Upper lobe of left lung (tissue), 6 donors: Measurements from ENCODE around the gene CLEC16A. TPM values are rescaled to one million over a fixed set of nuclear protein-coding genes. Genes with fewer than 3 reads are reported as not detected.
A peak's percentile ranks its signal among the peaks of the same experiment; 100 is the strongest.

ENCODE experiments used
- ATAC-seq, 2 donors: fragments of 200-7000 bp; cut with Tn5 transposase; one replicate each; pipeline ENCODE4 v1.9.1; 2022; ENCODE audit warnings: mild to moderate bottlenecking in 2 of 2, moderate library complexity in 2 of 2; ENCODE audit not compliant: low FRiP score in 2 of 2
- DNase-seq, 2 donors: peaks; one replicate each; pipeline ENCODE4 v3.0.0-alpha.2; 2019 to 2020
- H3K27ac ChIP-seq, 4 donors: fragments of 200-600 bp; sonication (generic); one replicate each; pipeline ENCODE4 v1.5.1; 2016 to 2019
- H3K27me3 ChIP-seq, 4 donors: fragments of 200-600 bp; sonication (generic); one replicate each; pipeline ENCODE4 v1.5.1; 2017 to 2019
- H3K36me3 ChIP-seq, 4 donors: fragments of 200-600 bp; sonication (generic); one replicate each; pipeline ENCODE4 v1.5.1; 2016 to 2019
- H3K4me1 ChIP-seq, 4 donors: fragments of 200-600 bp; sonication (generic); one replicate each; pipeline ENCODE4 v1.5.1; 2018 to 2019
- H3K4me3 ChIP-seq, 4 donors: fragments of 200-600 bp; sonication (generic); one replicate each; pipeline ENCODE4 v1.5.1; 2017 to 2019; ENCODE audit warnings: mild to moderate bottlenecking in 2 of 4, moderate library complexity in 1 of 4
- H3K9me3 ChIP-seq, 4 donors: fragments of 200-600 bp; sonication (generic); one replicate each; pipeline ENCODE4 v1.5.1; 2018 to 2019
- EP300 ChIP-seq, 4 donors: sonication (generic); formaldehyde crosslinking; IDR thresholded peaks; one replicate each; pipeline ENCODE4 v1.5.1; 2017; ENCODE audit warnings: antibody characterized with exemption in 4 of 4, control low read depth in 2 of 4
- POLR2A ChIP-seq, 4 donors: fragments of 450-650 bp; IDR thresholded peaks; one replicate each; pipeline ENCODE4 v1.5.1; 2016 to 2017; ENCODE audit warnings: antibody characterized with exemption in 4 of 4, mild to moderate bottlenecking in 2 of 4
- POLR2AphosphoS5 ChIP-seq, 2 donors: sonication (generic); formaldehyde crosslinking; IDR thresholded peaks; one replicate each; pipeline ENCODE4 v1.5.1; 2017; ENCODE audit warnings: antibody characterized with exemption in 2 of 2
- WGBS, 2 donors: methylation state at CpG; one replicate each; pipeline ENCODE4 v1.1.5; 2017 to 2018; 5-methylcytosine and 5-hydroxymethylcytosine counted together
- total RNA-seq, 6 donors: library from RNA; depleted of rRNA in 4 of 6; stranded (reverse); fragments of >200 nt in 4 of 6; gene quantifications; one replicate each; pipeline versions ENCODE4 v1.1.0 to v1.2.1, GENCODE V29; 2016 to 2021
- TF ChIP-seq, protein P1 (sequence below), 6 experiments: fragments of 450-650 bp in 4 of 6; fragments of 200-600 bp in 2 of 6; sonication (generic) in 2 of 6; IDR thresholded peaks; one replicate each; pipeline ENCODE4 v1.5.1; 2016 to 2019; ENCODE audit warnings: antibody characterized with exemption in 6 of 6
- donor health status: DM: no; HTN: no; CAD: no; lungs with moderate emphysema.
- donor health status: DM: no; HTN: yes; CAD: no; lungs with severe emphysema.

CLEC16A gene
- total RNA-seq, 6 donors from 2014 or later: 33.3 to 85.9 (median 46.4) TPM

DNA sequence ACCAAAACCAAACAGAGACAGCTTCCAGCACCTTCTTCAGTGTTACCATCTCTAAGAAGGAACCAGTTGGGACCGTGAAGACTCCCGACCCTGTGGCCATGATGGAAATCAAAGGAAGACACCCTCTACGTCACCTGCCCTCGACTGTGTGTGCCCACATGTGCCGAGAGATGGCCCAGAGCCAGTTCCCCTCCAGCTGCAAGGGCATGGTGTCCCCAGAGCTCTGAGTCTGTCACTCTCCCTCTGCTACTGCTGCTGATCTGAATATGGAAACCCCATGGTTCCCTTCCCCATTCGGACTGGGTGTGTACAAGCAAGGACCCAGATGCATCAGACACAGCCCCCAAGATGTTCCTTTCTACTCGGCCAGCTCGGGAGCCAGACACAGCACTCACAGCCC lies 235.2 kb downstream of the CLEC16A start:
- no peaks in the 10 kb centered on the region for H3K27me3 ChIP-seq
- TF ChIP-seq EP300 (IDR thresholded peaks at IDR 0.05): no peak
- TF ChIP-seq POLR2A (IDR thresholded peaks at IDR 0.05): no peak
- TF ChIP-seq, protein P1, sequence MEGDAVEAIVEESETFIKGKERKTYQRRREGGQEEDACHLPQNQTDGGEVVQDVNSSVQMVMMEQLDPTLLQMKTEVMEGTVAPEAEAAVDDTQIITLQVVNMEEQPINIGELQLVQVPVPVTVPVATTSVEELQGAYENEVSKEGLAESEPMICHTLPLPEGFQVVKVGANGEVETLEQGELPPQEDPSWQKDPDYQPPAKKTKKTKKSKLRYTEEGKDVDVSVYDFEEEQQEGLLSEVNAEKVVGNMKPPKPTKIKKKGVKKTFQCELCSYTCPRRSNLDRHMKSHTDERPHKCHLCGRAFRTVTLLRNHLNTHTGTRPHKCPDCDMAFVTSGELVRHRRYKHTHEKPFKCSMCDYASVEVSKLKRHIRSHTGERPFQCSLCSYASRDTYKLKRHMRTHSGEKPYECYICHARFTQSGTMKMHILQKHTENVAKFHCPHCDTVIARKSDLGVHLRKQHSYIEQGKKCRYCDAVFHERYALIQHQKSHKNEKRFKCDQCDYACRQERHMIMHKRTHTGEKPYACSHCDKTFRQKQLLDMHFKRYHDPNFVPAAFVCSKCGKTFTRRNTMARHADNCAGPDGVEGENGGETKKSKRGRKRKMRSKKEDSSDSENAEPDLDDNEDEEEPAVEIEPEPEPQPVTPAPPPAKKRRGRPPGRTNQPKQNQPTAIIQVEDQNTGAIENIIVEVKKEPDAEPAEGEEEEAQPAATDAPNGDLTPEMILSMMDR (IDR thresholded peaks at IDR 0.05): no peak
- TF ChIP-seq POLR2AphosphoS5 (IDR thresholded peaks at IDR 0.05): no peak
- ATAC-seq: no peak
- no peaks in the 10 kb centered on the region for H3K9me3 ChIP-seq
- H3K36me3 ChIP-seq: peaks cover 4 to 30% (median 17%) of the 10 kb centered on the region in 4 donors
- 84 to 89% methylated on average over 7 to 8 of the region's 8 CpGs for WGBS, 2 donors
- H3K4me1 ChIP-seq: peaks cover 0 to 21% (median 12%) of the 10 kb centered on the region in 4 donors
- DNase-seq: no peak
- peak overlapping the region in 2 of 4 donors; percentile 74 to 75 for H3K27ac ChIP-seq
- H3K4me3 ChIP-seq: no peak overlapping the region

DNA sequence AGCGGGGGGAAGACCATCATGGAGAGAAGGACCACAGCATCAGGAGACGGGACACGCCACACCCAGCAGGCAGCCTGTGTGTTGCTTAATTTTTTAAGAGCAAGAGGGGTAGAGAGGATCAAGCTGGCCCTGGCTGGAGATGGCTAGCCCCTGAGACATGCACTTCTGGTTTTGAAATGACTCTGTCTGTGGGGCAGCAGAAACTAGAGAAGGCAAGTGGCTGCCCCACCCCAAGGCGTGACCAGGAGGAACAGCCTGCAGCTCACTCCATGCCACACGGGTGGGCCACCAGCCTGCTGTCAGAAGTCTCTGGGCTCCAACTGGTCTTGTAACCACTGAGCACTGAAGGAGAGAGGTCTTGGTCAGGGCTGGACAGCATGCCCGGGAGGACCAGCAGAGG lies 236.1 kb downstream of the CLEC16A start:
- Histone ChIP-seq H3K9me3 (no peaks in the 10 kb centered on the region), H3K27me3 (no peaks in the 10 kb centered on the region), H3K36me3 (peaks cover 4 to 29% (median 17%) of the 10 kb centered on the region in 4 donors), H3K4me1 (peaks cover 0 to 21% (median 12%) of the 10 kb centered on the region in 4 donors), H3K27ac (peak overlapping the region in 3 of 4 donors; percentile 58 to 75 (median 74)), H3K4me3 (no peak overlapping the region)
- WGBS, 2 donors: 81% methylated on average over 5 to 6 of the region's 6 CpGs
- TF ChIP-seq POLR2AphosphoS5 (IDR thresholded peaks at IDR 0.05): peak in 1 of 2 donors; percentile 17
- TF ChIP-seq, protein P1 (IDR thresholded peaks at IDR 0.05): no peak
- ATAC-seq: peak in 1 of 2 donors; percentile 31
- DNase-seq: peak in 1 of 2 donors; percentile 64

DNA sequence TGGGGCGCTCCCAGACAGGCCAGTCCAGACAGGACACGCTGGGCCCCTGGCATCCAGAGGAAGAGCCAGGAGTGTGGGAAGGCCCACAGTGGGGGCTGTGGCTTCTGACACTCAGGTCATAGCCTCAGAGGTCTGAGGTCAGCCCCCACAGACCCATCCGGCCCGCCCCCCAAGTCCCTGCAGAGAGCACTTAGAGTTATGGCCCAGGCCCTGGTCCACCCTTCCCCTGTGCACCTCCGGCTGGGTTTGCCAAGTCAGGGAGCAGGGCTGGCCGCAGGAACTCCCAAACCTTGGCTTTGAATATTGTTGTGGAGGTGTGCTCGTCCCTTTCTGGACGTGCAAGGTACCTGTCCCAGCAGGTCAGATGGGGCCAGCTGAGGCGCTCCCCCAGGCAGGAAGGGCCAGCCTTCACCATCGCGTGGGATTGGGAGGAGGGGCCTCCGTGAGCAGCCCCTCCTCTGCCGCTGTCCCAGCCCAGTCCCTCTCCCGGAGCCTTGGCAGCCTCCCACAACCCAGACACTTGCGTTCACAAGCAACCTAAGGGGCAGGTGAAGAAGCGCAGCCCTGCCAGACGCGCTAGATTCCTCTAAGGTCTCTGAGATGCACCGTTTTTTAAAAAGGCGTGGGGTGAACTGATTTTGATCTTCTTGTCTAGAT lies 237.0 kb downstream of the CLEC16A start:
- peak overlapping the region in 3 of 4 donors; percentile 58 to 75 (median 74) for H3K27ac ChIP-seq
- TF ChIP-seq, protein P1 (IDR thresholded peaks at IDR 0.05): no peak
- TF ChIP-seq EP300 (IDR thresholded peaks at IDR 0.05): no peak
- TF ChIP-seq POLR2AphosphoS5 (IDR thresholded peaks at IDR 0.05): no peak
- no peak for TF ChIP-seq POLR2A (IDR thresholded peaks at IDR 0.05)
- DNase-seq (no peak), ATAC-seq (no peak)
- no peaks in the 10 kb centered on the region for H3K27me3 ChIP-seq
- H3K36me3 ChIP-seq: peaks cover 4 to 25% (median 17%) of the 10 kb centered on the region in 4 donors
- 88 to 94% methylated on average over 17 to 18 of the region's 20 CpGs for WGBS, 2 donors
- H3K4me3 ChIP-seq: no peak overlapping the region
- H3K9me3 ChIP-seq: no peaks in the 10 kb centered on the region
- peaks cover 0 to 21% (median 12%) of the 10 kb centered on the region in 4 donors for H3K4me1 ChIP-seq

DNA sequence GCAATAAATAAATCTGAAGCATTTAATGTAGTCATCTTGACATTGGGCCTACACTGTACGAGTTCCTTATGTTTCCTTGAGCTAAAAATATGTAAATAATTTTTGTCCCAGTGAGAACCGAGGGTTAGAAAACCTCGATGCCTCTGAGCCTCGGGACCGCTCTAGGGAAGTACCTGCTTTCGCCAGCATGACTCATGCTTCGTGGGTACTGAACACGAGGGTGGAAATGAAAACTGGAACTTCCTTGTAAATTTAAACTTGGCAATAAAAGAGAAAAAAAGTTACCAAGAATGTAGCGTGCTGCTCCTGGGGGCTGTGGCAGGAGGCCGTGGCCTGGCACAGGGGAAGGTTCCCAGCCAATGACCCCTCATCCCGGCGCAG lies 237.5 kb downstream of the CLEC16A start:
- Histone ChIP-seq H3K9me3 (no peaks in the 10 kb centered on the region), H3K27me3 (no peaks in the 10 kb centered on the region), H3K36me3 (peaks cover 4 to 25% (median 17%) of the 10 kb centered on the region in 4 donors), H3K4me3 (no peak overlapping the region), H3K4me1 (peaks cover 0 to 21% (median 12%) of the 10 kb centered on the region in 4 donors), H3K27ac (peak overlapping the region in 3 of 4 donors; percentile 24 to 75 (median 74))
- DNase-seq (peak in 1 of 2 donors; percentile 68), ATAC-seq (peak in 1 of 2 donors; percentile 60)
- peak in 1 of 2 donors; percentile 22 for TF ChIP-seq POLR2AphosphoS5 (IDR thresholded peaks at IDR 0.05)
- TF ChIP-seq EP300 (IDR thresholded peaks at IDR 0.05): peak in 1 of 4 donors; percentile 65
- TF ChIP-seq, protein P1 (IDR thresholded peaks at IDR 0.05): no peak
- 52 to 59% methylated on average over 12 of the region's 12 CpGs for WGBS, 2 donors
